HG02571 (cell line): ENCODE results near the gene TAF6L.
A peak's percentile ranks its signal among the peaks of the same experiment; 100 is the strongest.
"Not testable (repeated sequence)": the region's sequence is repeated elsewhere in the genome, so short reads cannot be mapped to it uniquely, and the experiment has no call there.

ENCODE experiments used
- ATAC-seq: cut with Tn5 transposase; IDR thresholded peaks from one replicate; pipeline ENCODE4 v1.9.1; 2021; ENCODE audit warnings: mild to moderate bottlenecking, moderate library complexity; ENCODE audit not compliant: unreplicated experiment

TAF6L gene

GRCh38 chr11:62771144-62772021 lies at the start of gene TAF6L:
Gene TAF6L (plus strand): TSS chr11:62771396. CDS start chr11:62775784, 4,388 bp downstream.
- ATAC-seq, result peak; percentile 85

- no peak for ATAC-seq
These were observed 49.2 kb upstream of the TAF6L start for GRCh38 chr11:62721994-62722393.

DNA sequence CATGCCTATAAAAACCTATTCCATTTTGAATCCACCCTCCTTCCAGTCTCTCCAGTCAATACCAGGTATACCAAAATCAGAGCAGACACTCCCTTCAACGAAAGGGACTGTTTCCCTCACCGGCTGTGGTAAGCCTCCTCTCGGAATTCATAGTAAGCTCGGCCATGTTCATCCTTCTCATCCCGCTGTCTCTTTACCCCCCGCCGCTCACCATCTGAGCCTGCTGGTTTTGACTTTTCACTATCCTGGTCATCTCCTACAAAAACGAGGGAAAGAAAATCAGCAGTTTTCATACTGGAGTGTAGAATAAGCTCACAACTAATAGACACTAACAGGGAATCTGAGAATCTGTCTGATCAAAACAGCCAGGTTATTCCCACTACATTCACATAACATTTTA lies 47.0 kb upstream of the TAF6L start:
- no peak for ATAC-seq

DNA sequence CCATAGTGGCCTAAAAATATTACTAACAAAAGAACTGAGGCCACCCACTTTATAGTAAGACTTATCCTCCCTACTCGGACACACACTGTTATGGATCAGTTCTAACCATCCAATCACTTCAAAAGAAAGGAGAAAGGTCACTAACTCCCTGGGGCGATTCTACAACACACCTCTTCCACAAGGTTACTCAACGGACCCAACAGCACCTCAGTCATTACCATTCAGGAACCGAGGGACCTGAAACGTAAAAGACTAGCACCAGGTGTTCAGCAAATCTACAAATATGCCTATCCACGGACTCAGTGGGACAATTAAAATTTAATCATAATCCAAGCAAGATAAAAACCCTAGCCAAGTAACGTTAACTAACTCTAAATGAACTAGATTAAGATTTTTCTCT lies 45.5 kb upstream of the TAF6L start:
- no peak for ATAC-seq

DNA sequence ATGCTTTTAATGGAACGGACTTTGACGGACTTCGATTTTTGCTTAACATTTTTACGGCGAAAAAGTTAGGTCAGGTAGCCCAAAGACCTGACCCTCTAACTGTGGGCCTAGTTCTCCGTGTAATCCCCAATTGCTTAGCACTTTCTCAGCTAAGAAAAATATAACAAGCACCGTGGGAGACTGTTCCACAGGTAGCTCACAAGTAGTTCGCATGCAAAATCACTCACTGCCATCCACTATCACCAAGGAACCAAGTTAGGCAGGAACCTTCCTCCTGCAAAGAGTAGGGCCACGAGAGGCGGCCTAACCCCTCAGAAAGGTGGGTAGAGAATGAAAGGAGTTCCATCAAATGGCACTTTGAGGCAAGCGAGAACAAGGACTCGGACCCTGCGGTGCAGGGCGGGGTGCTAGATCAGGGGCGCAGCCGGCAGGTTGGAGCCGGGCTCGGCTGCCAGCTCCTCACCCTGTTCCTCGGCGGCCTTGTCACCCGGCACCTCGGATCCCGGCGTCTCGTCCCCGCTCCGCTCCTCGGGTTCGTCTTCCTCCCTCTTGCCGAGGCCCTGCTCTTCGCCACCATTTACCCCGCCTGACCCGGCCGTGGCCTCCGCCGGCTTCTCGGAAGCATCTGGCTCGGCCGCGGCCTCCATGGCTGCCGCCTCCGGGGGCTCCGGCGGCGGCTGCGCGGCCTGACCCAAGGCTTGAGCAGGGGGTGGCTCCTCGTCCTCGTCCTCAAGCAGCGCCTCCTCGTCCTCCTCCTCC lies 44.9 kb upstream of the TAF6L start:
- ATAC-seq, result no peak

DNA sequence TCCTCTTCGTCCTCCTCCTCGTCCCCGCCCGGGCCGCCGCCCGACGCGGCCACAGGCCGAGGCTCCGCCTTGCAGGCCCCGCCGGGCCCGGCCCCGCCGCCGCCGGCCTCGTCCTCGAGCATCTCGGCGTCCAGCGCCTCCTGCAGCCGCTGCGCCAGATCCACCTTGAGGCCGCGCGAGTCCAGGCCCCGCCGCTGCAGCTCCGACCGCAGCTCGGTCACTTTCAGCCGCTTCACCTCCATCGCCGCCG lies 44.4 kb upstream of the TAF6L start:
- peak; percentile 5 for ATAC-seq

DNA sequence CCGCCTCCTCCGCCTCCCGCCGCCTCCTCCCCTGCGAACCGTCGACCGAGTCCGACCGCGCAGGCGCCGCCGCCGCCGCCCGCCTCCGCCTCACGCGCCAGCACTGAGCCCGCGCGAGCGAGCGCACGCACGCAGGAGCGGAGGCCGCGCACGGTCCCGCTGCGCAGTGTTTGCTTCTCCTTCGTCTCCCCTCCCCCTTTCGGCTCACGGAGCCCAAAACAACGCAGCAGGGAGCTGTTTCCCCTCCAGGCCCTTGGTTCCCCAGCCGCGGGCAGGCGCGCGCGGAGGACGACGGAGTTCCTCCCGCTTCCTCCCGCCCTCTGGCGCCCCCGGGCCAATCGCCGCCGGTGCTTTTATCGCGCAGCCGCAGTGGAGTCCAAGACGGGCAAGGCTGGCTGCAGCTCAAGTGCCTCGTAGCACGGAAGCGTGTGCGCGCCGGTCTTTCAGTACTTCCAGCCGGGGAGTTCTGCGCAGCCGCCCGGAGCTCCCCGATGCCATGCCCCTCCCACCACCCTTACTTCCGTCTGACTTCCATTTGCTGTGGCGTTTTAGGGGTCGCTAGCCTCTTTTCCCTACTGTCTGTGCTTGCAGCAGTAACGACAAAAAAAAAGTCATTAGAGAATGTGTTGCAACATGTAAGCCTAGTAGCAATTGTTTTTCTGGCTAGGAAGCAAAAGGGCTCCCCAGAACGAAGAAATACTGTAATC lies 43.9 kb upstream of the TAF6L start, which contains the start of gene HNRNPUL2:
Gene HNRNPUL2 (minus strand): TSS at position 293 of the 707 bp plus-strand sequence. CDS start 301 bp downstream, outside the sequence.
- ATAC-seq, result peak; percentile 81

- peak; percentile 51 for ATAC-seq
These were observed 43.4 kb upstream of the TAF6L start for GRCh38 chr11:62727872-62728170.

- ATAC-seq, result no peak
These were observed 42.8 kb upstream of the TAF6L start, which contains the start of gene TTC9C for GRCh38 chr11:62728171-62728988. Gene TTC9C (plus strand): TSS chr11:62728486. CDS start chr11:62728849, 363 bp downstream.

- not testable (repeated sequence) for ATAC-seq
These were observed 41.1 kb upstream of the TAF6L start for GRCh38 chr11:62730076-62730475.

DNA sequence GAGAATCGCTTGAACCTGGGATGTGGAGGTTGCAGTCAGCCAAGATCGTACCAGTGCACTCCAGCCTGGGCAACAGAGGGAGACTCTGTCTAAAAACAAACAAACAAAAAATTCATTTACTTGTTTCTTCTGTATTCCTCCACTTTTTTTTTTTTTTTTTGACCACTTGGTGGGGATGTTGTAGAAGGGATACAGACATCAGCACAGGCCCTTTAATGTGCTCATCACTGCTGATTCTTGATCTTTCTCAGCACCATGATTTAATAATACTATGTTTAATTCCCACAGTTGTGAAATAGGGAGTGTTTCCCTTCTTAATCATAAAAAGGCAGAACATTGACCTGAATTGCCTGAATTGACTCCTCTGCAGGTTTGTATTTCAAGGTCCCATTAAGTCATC lies 38.4 kb upstream of the TAF6L start:
- ATAC-seq, result no peak

DNA sequence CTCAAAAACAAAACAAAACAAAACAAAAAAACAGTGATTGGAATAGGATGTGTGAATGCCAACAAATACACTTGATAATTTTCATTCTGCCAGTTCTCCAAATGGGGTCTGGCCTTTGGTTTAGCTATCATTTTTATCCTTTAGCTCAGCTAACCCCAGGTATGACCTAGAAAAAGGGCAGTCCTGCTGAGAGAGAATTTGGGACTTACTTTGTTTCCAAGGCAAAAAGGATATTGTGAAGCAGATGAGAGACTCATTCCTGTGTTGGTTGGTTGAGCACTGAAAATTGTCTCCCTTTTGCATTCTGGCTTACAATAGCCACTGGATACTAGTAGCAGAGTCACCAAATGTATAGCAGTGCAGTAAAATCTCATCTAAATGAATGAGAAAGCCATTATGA lies 34.0 kb upstream of the TAF6L start:
- ATAC-seq, result no peak

DNA sequence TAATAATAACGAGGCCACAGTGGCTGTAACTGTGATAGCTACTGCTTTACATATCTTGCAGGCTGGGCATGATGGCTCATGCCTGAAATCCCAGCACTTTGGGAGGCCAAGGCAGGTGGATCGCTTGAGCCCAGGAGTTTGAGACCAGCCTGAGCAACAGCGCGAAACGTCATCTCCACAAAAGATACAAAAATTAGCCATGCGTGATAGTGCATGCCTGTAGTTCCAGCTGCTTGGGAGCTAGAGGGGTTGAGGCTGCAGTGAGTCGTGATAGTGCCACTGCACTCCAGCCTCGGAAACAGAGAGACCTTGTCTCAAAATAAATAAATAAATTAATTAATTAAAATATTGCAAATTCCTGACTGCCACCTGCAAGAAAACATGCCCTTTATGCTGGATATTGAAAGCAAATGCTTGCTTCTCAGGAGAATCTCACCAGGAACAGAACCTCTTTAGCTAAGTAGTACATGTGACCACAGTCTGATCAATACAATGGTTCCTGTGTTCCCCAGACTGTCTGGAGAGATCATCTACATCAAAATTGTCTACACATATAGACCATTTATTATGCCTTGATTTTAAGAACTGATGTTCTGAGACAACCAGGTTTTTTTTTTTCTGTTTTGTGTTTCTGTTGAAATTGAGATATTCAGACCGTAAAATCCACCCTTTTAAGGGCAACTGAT lies 23.6 kb upstream of the TAF6L start:
- ATAC-seq, result no peak

DNA sequence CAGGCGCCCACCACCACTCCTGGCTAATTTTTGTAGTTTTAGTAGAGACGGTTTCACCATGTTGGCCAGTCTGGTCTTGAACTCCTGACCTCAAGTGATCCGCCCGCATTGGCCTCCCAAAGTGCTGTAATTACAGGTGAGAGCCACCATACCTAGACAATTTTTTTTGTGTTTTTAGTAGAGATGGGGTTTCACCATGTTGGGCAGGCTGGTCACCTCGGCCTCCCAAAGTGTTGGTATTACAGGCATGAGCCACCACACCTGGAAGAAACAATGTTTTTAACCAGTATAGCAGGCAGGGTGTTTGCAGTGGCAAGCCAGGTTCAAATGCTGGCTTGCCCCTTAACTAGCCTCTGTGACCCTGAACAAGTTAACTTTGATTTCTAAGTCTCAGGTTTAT lies 21.3 kb upstream of the TAF6L start:
- not testable (repeated sequence) for ATAC-seq

GRCh38 chr11:62752177-62752785 lies 18.9 kb upstream of the TAF6L start:
- ATAC-seq, result no peak

- ATAC-seq, result no peak
These were observed 18.0 kb upstream of the TAF6L start for GRCh38 chr11:62752994-62753735.

GRCh38 chr11:62753736-62754603 lies 17.2 kb upstream of the TAF6L start, which contains the start of gene ZBTB3:
Gene ZBTB3 (minus strand): TSS chr11:62754160. CDS start chr11:62753664, 496 bp downstream.
- peak; percentile 94 for ATAC-seq

DNA sequence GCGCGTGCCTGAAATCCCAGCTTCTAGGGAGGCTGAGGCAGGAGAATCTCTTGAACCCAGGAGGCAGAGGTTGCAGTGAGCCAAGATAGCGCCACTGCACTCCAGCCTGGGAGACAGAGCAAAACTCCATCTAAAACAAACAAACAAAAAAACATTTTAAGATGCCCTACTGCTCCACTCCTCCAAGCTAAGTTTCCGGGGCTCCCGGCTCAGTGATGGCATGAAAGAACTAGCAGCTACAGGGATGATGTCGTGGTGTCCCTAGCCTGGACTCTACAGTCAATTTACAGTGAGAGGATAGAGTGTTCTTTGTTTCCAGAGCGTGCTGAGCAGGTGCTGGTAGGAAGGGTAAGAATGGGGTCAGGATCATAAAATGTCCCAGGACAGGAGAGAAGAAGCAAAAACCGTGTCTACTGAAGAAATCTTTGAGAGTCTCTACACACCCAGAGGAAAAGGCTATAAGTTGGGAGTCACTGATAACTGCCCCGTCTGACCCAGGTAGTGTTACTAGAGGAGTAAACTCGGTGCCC lies 16.0 kb upstream of the TAF6L start:
- no peak for ATAC-seq
